Effector memory CD4-positive, alpha-beta T cell (primary cell): ENCODE results near the gene NAV2.

Experiments used
- DNase-seq, 3 donors: peaks; one replicate each; pipeline ENCODE4 v3.0.0-alpha.2; 2020
- H3K27ac ChIP-seq: 2 replicates; pipeline ENCODE4 v1.7.0; 2013; ENCODE audit warnings: mild to moderate bottlenecking, low read length, moderate library complexity; ENCODE audit not compliant: insufficient read depth, poor library complexity, severe bottlenecking
- H3K27me3 ChIP-seq: replicated peaks from 2 replicates; pipeline ENCODE4 v1.7.0; 2013; ENCODE audit warnings: mild to moderate bottlenecking, low read length; ENCODE audit not compliant: insufficient read depth, control insufficient read depth, poor library complexity, severe bottlenecking
- H3K36me3 ChIP-seq: 2 replicates; pipeline ENCODE4 v1.7.0; 2013; ENCODE audit warnings: mild to moderate bottlenecking, low read length, moderate library complexity; ENCODE audit not compliant: control insufficient read depth, insufficient read depth
- H3K4me1 ChIP-seq: 2 replicates; pipeline ENCODE4 v1.7.0; 2013; ENCODE audit warnings: low read length, mild to moderate bottlenecking; ENCODE audit not compliant: control insufficient read depth, insufficient read depth, poor library complexity, severe bottlenecking
- H3K4me3 ChIP-seq: 2 replicates; pipeline ENCODE4 v1.7.0; 2013; ENCODE audit warnings: low read length, low read depth, mild to moderate bottlenecking; ENCODE audit not compliant: insufficient read depth, poor library complexity, severe bottlenecking
- H3K9me3 ChIP-seq: 2 replicates; pipeline ENCODE4 v1.7.0; 2013; ENCODE audit warnings: mild to moderate bottlenecking, low read length, moderate library complexity; ENCODE audit not compliant: control insufficient read depth

NAV2 gene

GRCh38 chr11:20038972-20039371 is 326.3 kb downstream of the NAV2 start:
- no peaks in the 10 kb centered on the region for H3K36me3 ChIP-seq
- DNase-seq, result no peak
- H3K9me3 ChIP-seq, result no peaks in the 10 kb centered on the region
- no peaks in the 10 kb centered on the region for H3K27me3 ChIP-seq
- no peaks in the 10 kb centered on the region for H3K4me1 ChIP-seq
- H3K4me3 ChIP-seq, result no peak overlapping the region
- H3K27ac ChIP-seq, result no peak overlapping the region

- Histone ChIP-seq H3K36me3 (no peaks in the 10 kb centered on the region), H3K9me3 (no peaks in the 10 kb centered on the region), H3K27ac (no peak overlapping the region), H3K27me3 (no peaks in the 10 kb centered on the region), H3K4me3 (no peak overlapping the region), H3K4me1 (no peaks in the 10 kb centered on the region)
- DNase-seq, result no peak
Observed at GRCh38 chr11:20041499-20041898, 328.9 kb downstream of the NAV2 start.

GRCh38 chr11:20042045-20042639 is 329.5 kb downstream of the NAV2 start:
- Histone ChIP-seq H3K9me3 (no peaks in the 10 kb centered on the region), H3K27me3 (no peaks in the 10 kb centered on the region), H3K4me3 (no peak overlapping the region), H3K36me3 (no peaks in the 10 kb centered on the region), H3K4me1 (no peaks in the 10 kb centered on the region), H3K27ac (no peak overlapping the region)
- no peak for DNase-seq

- Histone ChIP-seq H3K36me3 (no peaks in the 10 kb centered on the region), H3K9me3 (no peaks in the 10 kb centered on the region), H3K4me1 (no peaks in the 10 kb centered on the region), H3K27ac (no peak overlapping the region), H3K4me3 (no peak overlapping the region), H3K27me3 (no peaks in the 10 kb centered on the region)
- DNase-seq, result no peak
Observed at GRCh38 chr11:20042811-20043341, 330.2 kb downstream of the NAV2 start.

GRCh38 chr11:20043992-20044391 is 331.4 kb downstream of the NAV2 start:
- H3K9me3 ChIP-seq, result no peaks in the 10 kb centered on the region
- no peak overlapping the region for H3K4me3 ChIP-seq
- H3K27ac ChIP-seq, result no peak overlapping the region
- no peaks in the 10 kb centered on the region for H3K4me1 ChIP-seq
- DNase-seq, result no peak
- H3K36me3 ChIP-seq, result no peaks in the 10 kb centered on the region
- no peaks in the 10 kb centered on the region for H3K27me3 ChIP-seq

GRCh38 chr11:20045098-20045688 is 332.6 kb downstream of the NAV2 start:
- no peak overlapping the region for H3K4me3 ChIP-seq
- no peaks in the 10 kb centered on the region for H3K36me3 ChIP-seq
- no peak overlapping the region for H3K27ac ChIP-seq

GRCh38 chr11:20046416-20046815 is 333.8 kb downstream of the NAV2 start:
- no peak overlapping the region for H3K27ac ChIP-seq
- H3K4me3 ChIP-seq, result no peak overlapping the region
- H3K9me3 ChIP-seq, result no peaks in the 10 kb centered on the region
- no peaks in the 10 kb centered on the region for H3K36me3 ChIP-seq
- no peak for DNase-seq
- H3K27me3 ChIP-seq, result no peaks in the 10 kb centered on the region
- H3K4me1 ChIP-seq, result no peaks in the 10 kb centered on the region

More at GRCh38 chr11:20045098-20045688, 332.6 kb downstream of the NAV2 start:
- no peak for DNase-seq
- no peaks in the 10 kb centered on the region for H3K27me3 ChIP-seq
- no peaks in the 10 kb centered on the region for H3K4me1 ChIP-seq
- no peaks in the 10 kb centered on the region for H3K9me3 ChIP-seq

- Histone ChIP-seq H3K9me3 (no peaks in the 10 kb centered on the region), H3K4me1 (no peaks in the 10 kb centered on the region), H3K27me3 (no peaks in the 10 kb centered on the region), H3K4me3 (no peak overlapping the region), H3K27ac (no peak overlapping the region), H3K36me3 (no peaks in the 10 kb centered on the region)
- DNase-seq, result no peak
Observed at GRCh38 chr11:20047006-20047768, 334.6 kb downstream of the NAV2 start.

- Histone ChIP-seq H3K27ac (no peak overlapping the region), H3K9me3 (no peaks in the 10 kb centered on the region), H3K4me3 (no peak overlapping the region), H3K27me3 (no peaks in the 10 kb centered on the region), H3K36me3 (no peaks in the 10 kb centered on the region), H3K4me1 (no peaks in the 10 kb centered on the region)
- no peak for DNase-seq
Observed at GRCh38 chr11:20047769-20048154, 335.1 kb downstream of the NAV2 start.

GRCh38 chr11:20048246-20048645 is 335.6 kb downstream of the NAV2 start:
- no peaks in the 10 kb centered on the region for H3K36me3 ChIP-seq
- H3K4me3 ChIP-seq, result no peak overlapping the region

More at GRCh38 chr11:20048246-20048645, 335.6 kb downstream of the NAV2 start:
- no peaks in the 10 kb centered on the region for H3K27me3 ChIP-seq
- H3K4me1 ChIP-seq, result no peaks in the 10 kb centered on the region
- no peak overlapping the region for H3K27ac ChIP-seq
- no peaks in the 10 kb centered on the region for H3K9me3 ChIP-seq
- DNase-seq, result no peak
